ENCODE measurements around the gene INTS2. TPM values are rescaled to one million over a fixed set of nuclear protein-coding genes. Genes with fewer than 3 reads are reported as not detected.
A peak's percentile ranks its signal among the peaks of the same experiment; 100 is the strongest.

The INTS2 gene
- polyA plus RNA-seq, 2 of the 4 experiments (the other 2 are of a cell fraction): 14.0 to 35.0 TPM

GRCh38 chr17:61867033-61867432, 60.7 kb downstream of the INTS2 start:
- ChIA-PET CTCF (interaction anchor here (0.7 to 0.9 kb wide), 2 partner anchors 455 to 457 kb away, joined by 3 read pairs; no protein-coding TSS in a partner anchor), POLR2A (no interaction called here)
- H3K9me3 ChIP-seq: no peaks in the 10 kb centered on the region
- H3K4me1 ChIP-seq: peaks cover 9% of the 10 kb centered on the region; the same call in 2 of the 3 replicates
- DNase-seq (ENCODE audit: low read depth in 1 of 2, low spot score in 1 of 2) (no peak), FAIRE-seq (peak; percentile 39), ATAC-seq (no peak)
- H3K27ac ChIP-seq: no peak overlapping the region
- no peak overlapping the region for H3K4me3 ChIP-seq
- TF ChIP-seq PBX3 (IDR thresholded peaks at IDR 0.05): no peak
- no peak for TF ChIP-seq MAFK (IDR thresholded peaks at IDR 0.05; ENCODE audit: partially characterized antibody)
- TF ChIP-seq HES2 (IDR thresholded peaks at IDR 0.05): no peak
- TF ChIP-seq SMC3 (IDR thresholded peaks at IDR 0.05): no peak
- TF ChIP-seq JUN (IDR thresholded peaks at IDR 0.05): no peak
- TF ChIP-seq EHF (CRISPR knock-in tag; IDR thresholded peaks at IDR 0.05): no peak
- TF ChIP-seq CBX2 (IDR thresholded peaks at IDR 0.05; ENCODE audit: borderline replicate concordance, low read depth): no peak
- no peak overlapping the region for H3K4me2 ChIP-seq

- 5% methylated on average over 8 of the region's 8 CpGs for WGBS (ENCODE audit: missing lambda C conversion rate)
- Histone ChIP-seq H3K9me3 (no peaks in the 10 kb centered on the region), H3K4me1 (peaks cover 20% of the 10 kb centered on the region; the same call in 2 of the 3 replicates), H3K4me3 (peak overlapping the region; percentile 73), H3K4me2 (peak overlapping the region; percentile 83), H3K27ac (peak overlapping the region; percentile 49 to 85)
- TF ChIP-seq RFX5 (IDR thresholded peaks at IDR 0.05) (0 out of 2 replicates have a peak, but pooled peaks have one; percentile 6), POLR2A (IDR thresholded peaks at IDR 0.05; ENCODE audit: low read length) (no peak), TFCP2L1 (CRISPR knock-in tag; IDR thresholded peaks at IDR 0.05) (no peak)
- FAIRE-seq (no peak), ATAC-seq (peak; percentile 31 to 38), DNase-seq (ENCODE audit: low read depth in 1 of 2, low spot score in 1 of 2) (no peak)
- POLR2A ChIA-PET: interaction anchor here (0.6 to 1.8 kb wide), 8 partner anchors 12 to 705 kb away, joined by 3 to 9 read pairs (median 4); no protein-coding TSS in a partner anchor
- CTCF ChIA-PET: interaction anchor here (0.6 to 2.3 kb wide), 7 partner anchors 9 to 246 kb away, joined by 3 to 11 read pairs (median 3); no protein-coding TSS in a partner anchor
Measured at GRCh38 chr17:61863801-61864126, 64.0 kb downstream of the INTS2 start.

- 3% methylated on average over 41 of the region's 43 CpGs for WGBS (ENCODE audit: missing lambda C conversion rate)
- ChIA-PET POLR2A (interaction anchor here (0.6 to 1.8 kb wide), 10 partner anchors 10 to 705 kb away, joined by 3 to 9 read pairs (median 4); no protein-coding TSS in a partner anchor), CTCF (interaction anchor here (0.6 to 2.3 kb wide), 9 partner anchors 10 to 908 kb away, joined by 3 to 11 read pairs (median 3); no protein-coding TSS in a partner anchor)
- H3K4me2 ChIP-seq: peak within 1 kb of the TSS; percentile 83
- ATAC-seq (peak; percentile 99), FAIRE-seq (peak; percentile 73), DNase-seq (ENCODE audit: low read depth in 1 of 2, low spot score in 1 of 2) (peak; percentile 97 to 98)
- peaks cover 20% of the 10 kb centered on the region; the same call in 2 of the 3 replicates for H3K4me1 ChIP-seq
- H3K4me3 ChIP-seq: peak within 1 kb of the TSS; percentile 73
- peak within 1 kb of the TSS; percentile 77 to 85 for H3K27ac ChIP-seq
- H3K9me3 ChIP-seq: no peaks in the 10 kb centered on the region
- TF ChIP-seq MAX (IDR thresholded peaks at IDR 0.05) (peak; percentile 60; the same call in 1 of the 2 replicates), PBX3 (IDR thresholded peaks at IDR 0.05) (peak; percentile 69; the same call in 1 of the 2 replicates), KDM5A (IDR thresholded peaks at IDR 0.05) (peak; percentile 70), SMC3 (IDR thresholded peaks at IDR 0.05) (no peak), MAFK (IDR thresholded peaks at IDR 0.05; ENCODE audit: partially characterized antibody) (peak; percentile 36), HOXA7 (CRISPR knock-in tag; IDR thresholded peaks at IDR 0.05) (0 out of 2 replicates have a peak, but pooled peaks have one; percentile 57), CTCF (IDR thresholded peaks at IDR 0.05) (no peak), MAZ (IDR thresholded peaks at IDR 0.05; ENCODE audit: borderline replicate concordance, low read depth, low read length) (0 out of 2 replicates have a peak, but pooled peaks have one; percentile 2), E2F6 (IDR thresholded peaks at IDR 0.05; ENCODE audit: borderline replicate concordance, low read depth) (peak; percentile 86), JUN (IDR thresholded peaks at IDR 0.05) (peak in 1 of 2 experiments; percentile 52; a peak in 1 of 5 replicates), ZC3H11A (IDR thresholded peaks at IDR 0.05) (no peak), PHF8 (IDR thresholded peaks at IDR 0.05; ENCODE audit: borderline replicate concordance, low read depth) (peak; percentile 47; the same call in 1 of the 2 replicates), CEBPB (IDR thresholded peaks at IDR 0.05) (peak in 1 of 2 experiments; percentile 12; a peak in 1 of 4 replicates), RFX5 (IDR thresholded peaks at IDR 0.05) (peak; percentile 67), REST (IDR thresholded peaks at IDR 0.05) (no peak), POLR2A (IDR thresholded peaks at IDR 0.05; ENCODE audit: low read length) (peak; percentile 58)
Measured at GRCh38 chr17:61862975-61863800, 64.6 kb downstream of the INTS2 start, which contains the start of gene BRIP1. Gene BRIP1, minus strand, starts transcription at chr17:61863528. Its CDS starts 1,989 bp downstream, at chr17:61861539.
